ENCODE data around the gene SPEG. TPM values are rescaled to one million over a fixed set of nuclear protein-coding genes. Genes with fewer than 3 reads are reported as not detected.

The SPEG gene
- total RNA-seq, 2 donors from 2014 or later, result 23.1 to 29.8 TPM

GRCh38 chr2:219458996-219459395, 24.4 kb downstream of the SPEG start:
- Mint-ChIP-seq H3K9me3 (no peaks in the 10 kb centered on the region), H3K4me1 (peaks cover 12% of the 10 kb centered on the region), H3K4me3 (no peak overlapping the region), H3K27ac (no peak overlapping the region), H3K36me3 (ENCODE audit: low read depth) (peaks cover 2% of the 10 kb centered on the region), H3K27me3 (ENCODE audit: insufficient read depth) (peaks cover 21% of the 10 kb centered on the region)
- Histone ChIP-seq H3K4me3 (ENCODE audit: low read length) (no peak overlapping the region), H3K4me1 (ENCODE audit: control insufficient read depth, insufficient read depth, low read length) (peaks cover 9% of the 10 kb centered on the region), H3K36me3 (ENCODE audit: control insufficient read depth, insufficient read depth, low read length) (no peaks in the 10 kb centered on the region), H3K9me3 (ENCODE audit: control insufficient read depth, low read length) (no peaks in the 10 kb centered on the region), H3K9ac (ENCODE audit: extremely low read depth, low read length, poor library complexity, severe bottlenecking) (no peak overlapping the region), H3K27me3 (ENCODE audit: control insufficient read depth, insufficient read depth, low read length, poor library complexity, severe bottlenecking) (no peaks in the 10 kb centered on the region), H3K27ac (ENCODE audit: low read depth, low read length) (no peak overlapping the region)
- TF ChIP-seq CTCF (conservative IDR thresholded peaks at IDR 0.05), result no peak
- no peak for DNase-seq
- WGBS, 2 experiments (ENCODE audit: insufficient coverage in 1 of 2, insufficient read length in 1 of 2), result 86 to 96% methylated on average over 5 to 8 of the region's 8 CpGs

GRCh38 chr2:219459460-219460311, 25.0 kb downstream of the SPEG start:
- Mint-ChIP-seq H3K27me3 (ENCODE audit: insufficient read depth) (peaks cover 18% of the 10 kb centered on the region), H3K4me3 (peak overlapping the region; percentile 28), H3K27ac (peak overlapping the region; percentile 70), H3K4me1 (peaks cover 12% of the 10 kb centered on the region), H3K9me3 (no peaks in the 10 kb centered on the region), H3K36me3 (ENCODE audit: low read depth) (peaks cover 2% of the 10 kb centered on the region)
- peak; percentile 92 for DNase-seq
- no peaks in the 10 kb centered on the region for H3K27me3 ChIP-seq (ENCODE audit: control insufficient read depth, insufficient read depth, low read length, poor library complexity, severe bottlenecking)
- peaks cover 9% of the 10 kb centered on the region for H3K4me1 ChIP-seq (ENCODE audit: control insufficient read depth, insufficient read depth, low read length)
- H3K9ac ChIP-seq (ENCODE audit: extremely low read depth, low read length, poor library complexity, severe bottlenecking), result no peak overlapping the region
- H3K36me3 ChIP-seq (ENCODE audit: control insufficient read depth, insufficient read depth, low read length), result no peaks in the 10 kb centered on the region
- WGBS, 2 experiments (ENCODE audit: insufficient coverage in 1 of 2, insufficient read length in 1 of 2), result 54 to 64% methylated on average over 4 to 12 of the region's 14 CpGs
- H3K27ac ChIP-seq (ENCODE audit: low read depth, low read length), result peak overlapping the region; percentile 63
- peak; percentile 92 for TF ChIP-seq CTCF (conservative IDR thresholded peaks at IDR 0.05)
- H3K4me3 ChIP-seq (ENCODE audit: low read length), result no peak overlapping the region
- no peaks in the 10 kb centered on the region for H3K9me3 ChIP-seq (ENCODE audit: control insufficient read depth, low read length)

- TF ChIP-seq CTCF (conservative IDR thresholded peaks at IDR 0.05), result no peak
- Histone ChIP-seq H3K4me3 (ENCODE audit: low read length) (no peak overlapping the region), H3K9me3 (ENCODE audit: control insufficient read depth, low read length) (no peaks in the 10 kb centered on the region), H3K9ac (ENCODE audit: extremely low read depth, low read length, poor library complexity, severe bottlenecking) (no peak overlapping the region), H3K27ac (ENCODE audit: low read depth, low read length) (peak overlapping the region; percentile 63), H3K4me1 (ENCODE audit: control insufficient read depth, insufficient read depth, low read length) (peaks cover 9% of the 10 kb centered on the region), H3K27me3 (ENCODE audit: control insufficient read depth, insufficient read depth, low read length, poor library complexity, severe bottlenecking) (no peaks in the 10 kb centered on the region), H3K36me3 (ENCODE audit: control insufficient read depth, insufficient read depth, low read length) (no peaks in the 10 kb centered on the region)
- peak; percentile 92 for DNase-seq
- no peaks in the 10 kb centered on the region for H3K9me3 Mint-ChIP-seq
- H3K27ac Mint-ChIP-seq, result peak overlapping the region; percentile 70
- WGBS, 2 experiments (ENCODE audit: insufficient coverage in 1 of 2, insufficient read length in 1 of 2), result 29 to 32% methylated on average over 6 to 18 of the region's 18 CpGs
- H3K4me1 Mint-ChIP-seq, result peaks cover 12% of the 10 kb centered on the region
- H3K36me3 Mint-ChIP-seq (ENCODE audit: low read depth), result peaks cover 2% of the 10 kb centered on the region
- H3K4me3 Mint-ChIP-seq, result peak overlapping the region; percentile 28
- H3K27me3 Mint-ChIP-seq (ENCODE audit: insufficient read depth), result peaks cover 16% of the 10 kb centered on the region
Observed at GRCh38 chr2:219460424-219460926, 25.8 kb downstream of the SPEG start.
